ENCODE results near the gene ARAP1.

DNA sequence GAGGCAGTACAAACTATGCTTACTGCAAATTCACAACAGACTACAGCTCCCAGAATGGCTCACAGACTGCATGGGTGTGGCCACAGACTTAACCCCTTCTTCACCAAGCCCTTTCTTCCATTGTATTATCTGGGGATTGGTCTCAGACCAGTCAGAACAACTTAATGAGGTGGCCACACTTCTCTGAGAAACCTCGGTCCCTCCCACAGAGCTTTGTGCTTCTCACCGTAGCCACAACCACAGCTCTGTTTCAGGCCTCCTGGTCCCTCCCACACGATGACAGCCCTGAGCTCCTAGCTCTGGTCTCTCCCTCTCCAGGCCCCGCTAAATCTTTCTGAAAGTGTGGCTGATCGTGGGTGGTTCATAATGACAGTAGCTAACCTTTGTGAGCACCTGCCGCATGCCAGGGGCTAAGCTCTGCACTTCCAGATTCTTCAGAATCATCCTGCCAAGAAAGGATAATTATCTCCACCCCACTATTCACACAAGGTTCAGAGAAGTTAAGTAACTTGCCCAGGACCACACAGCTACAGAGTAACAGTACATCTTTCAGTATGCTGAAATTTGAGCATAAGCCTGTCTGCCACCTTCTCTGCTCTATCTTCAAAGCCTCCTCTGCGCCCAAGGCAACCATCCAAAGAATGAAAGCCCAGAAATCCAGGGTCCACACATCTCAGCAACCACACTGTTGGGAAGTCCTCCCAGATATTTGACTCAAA is 83.4 kb downstream of the ARAP1 start:
- TF ChIP-seq, protein P1, sequence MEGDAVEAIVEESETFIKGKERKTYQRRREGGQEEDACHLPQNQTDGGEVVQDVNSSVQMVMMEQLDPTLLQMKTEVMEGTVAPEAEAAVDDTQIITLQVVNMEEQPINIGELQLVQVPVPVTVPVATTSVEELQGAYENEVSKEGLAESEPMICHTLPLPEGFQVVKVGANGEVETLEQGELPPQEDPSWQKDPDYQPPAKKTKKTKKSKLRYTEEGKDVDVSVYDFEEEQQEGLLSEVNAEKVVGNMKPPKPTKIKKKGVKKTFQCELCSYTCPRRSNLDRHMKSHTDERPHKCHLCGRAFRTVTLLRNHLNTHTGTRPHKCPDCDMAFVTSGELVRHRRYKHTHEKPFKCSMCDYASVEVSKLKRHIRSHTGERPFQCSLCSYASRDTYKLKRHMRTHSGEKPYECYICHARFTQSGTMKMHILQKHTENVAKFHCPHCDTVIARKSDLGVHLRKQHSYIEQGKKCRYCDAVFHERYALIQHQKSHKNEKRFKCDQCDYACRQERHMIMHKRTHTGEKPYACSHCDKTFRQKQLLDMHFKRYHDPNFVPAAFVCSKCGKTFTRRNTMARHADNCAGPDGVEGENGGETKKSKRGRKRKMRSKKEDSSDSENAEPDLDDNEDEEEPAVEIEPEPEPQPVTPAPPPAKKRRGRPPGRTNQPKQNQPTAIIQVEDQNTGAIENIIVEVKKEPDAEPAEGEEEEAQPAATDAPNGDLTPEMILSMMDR (IDR thresholded peaks at IDR 0.05; ENCODE audit: extremely low read depth in 1 of 2, insufficient read depth in 1 of 2, low read depth in 1 of 2, low read length in 2 of 2) = no peak
- no peak for TF ChIP-seq POLR2A (IDR thresholded peaks at IDR 0.05; ENCODE audit: low read depth, low read length)
- no peak for TF ChIP-seq MAX (IDR thresholded peaks at IDR 0.05; ENCODE audit: insufficient read depth, insufficient read length)
- no peak for TF ChIP-seq POLR2AphosphoS5 (IDR thresholded peaks at IDR 0.05; ENCODE audit: insufficient read depth, low read depth, low read length)
- TF ChIP-seq JUN (IDR thresholded peaks at IDR 0.05; ENCODE audit: borderline replicate concordance, insufficient read depth, insufficient read length, low read depth) = no peak
- TF ChIP-seq FOS (IDR thresholded peaks at IDR 0.05; ENCODE audit: borderline replicate concordance, insufficient read depth, low read length) = no peak
- TF ChIP-seq MYC (IDR thresholded peaks at IDR 0.05; ENCODE audit: low read depth, low read length) = no peak
- no peak for TF ChIP-seq EZH2 (IDR thresholded peaks at IDR 0.05; ENCODE audit: borderline replicate concordance, low read depth, low read length, severe bottlenecking)
